ENCODE data around the gene NR2C1.

NR2C1 gene

DNA sequence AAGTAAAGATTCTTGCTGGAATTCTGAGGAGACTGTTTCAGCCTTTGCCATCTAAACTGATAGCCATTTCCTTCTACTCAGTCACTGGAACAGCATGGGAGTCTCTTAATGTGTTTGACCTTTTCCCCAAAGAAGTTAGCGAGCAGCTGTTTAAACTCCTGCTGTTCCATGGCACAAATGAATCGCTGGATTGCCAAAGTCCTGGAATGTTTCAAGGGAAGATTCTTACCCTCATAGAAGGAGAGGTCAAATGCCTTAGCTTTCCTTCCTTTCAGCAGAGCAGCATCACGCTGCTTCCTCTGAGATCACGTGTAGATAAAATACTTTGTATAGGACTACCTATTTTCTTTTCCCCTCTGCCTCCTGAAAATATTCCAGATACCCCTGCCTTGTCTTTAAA lies 10.5 kb upstream of the NR2C1 start:
- no peak for DNase-seq

DNA sequence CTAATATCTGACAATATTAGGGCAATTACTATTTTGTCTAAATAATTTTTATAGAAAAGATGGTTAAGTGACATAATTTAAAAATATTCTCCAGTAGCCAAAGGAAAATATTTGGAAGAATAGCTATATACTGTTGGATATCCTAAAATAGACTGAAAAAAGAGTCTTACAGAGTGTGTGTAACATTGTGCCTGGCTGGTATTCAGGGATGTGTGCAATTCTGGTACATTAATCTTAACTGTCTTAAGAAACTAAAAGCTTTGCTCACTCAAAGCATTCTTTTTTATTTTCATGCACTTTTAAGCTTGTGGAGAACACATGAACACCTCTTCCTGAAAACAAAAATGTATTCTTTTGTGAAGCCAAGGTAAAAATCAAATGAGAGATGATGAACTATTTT lies 10.1 kb upstream of the NR2C1 start:
- DNase-seq = no peak

DNA sequence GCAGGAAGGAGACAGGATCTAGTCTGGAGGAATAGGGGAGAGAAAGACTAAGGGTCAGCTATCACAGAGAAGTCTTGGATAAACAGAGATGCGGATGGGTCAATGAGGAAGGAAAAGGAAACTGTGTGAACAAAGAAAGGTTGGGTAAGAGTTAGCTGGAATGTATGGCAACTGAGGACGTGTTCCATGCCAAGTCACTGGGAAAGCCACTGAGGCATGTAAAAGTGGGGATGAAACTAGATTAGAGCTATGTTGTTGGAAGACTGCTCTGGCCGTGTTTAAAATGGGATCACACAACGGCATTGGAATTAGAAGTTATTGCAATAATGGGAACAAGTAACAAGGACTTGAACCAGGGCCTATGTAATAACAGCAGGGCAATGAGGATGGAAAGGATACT lies 3.9 kb upstream of the NR2C1 start:
- DNase-seq = no peak

DNA sequence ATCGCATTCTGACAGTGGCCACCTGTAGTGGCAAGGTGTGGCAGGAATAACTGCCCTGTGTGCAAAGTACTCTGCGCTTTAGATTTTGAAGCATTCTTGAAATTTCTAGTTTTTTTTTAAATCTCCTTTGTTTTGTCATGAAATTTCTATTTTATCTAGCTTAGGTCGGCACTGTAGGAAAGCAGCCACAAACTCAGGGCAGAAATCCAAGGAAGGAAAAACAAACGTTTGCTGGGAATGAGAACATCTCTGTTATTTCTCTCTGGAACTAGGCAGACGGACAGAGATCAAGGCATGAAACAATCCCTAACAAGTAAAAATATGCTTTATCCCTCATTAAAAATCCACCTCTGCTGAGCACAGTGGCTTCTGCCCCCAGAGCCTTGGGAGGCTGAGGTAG lies 1.3 kb upstream of the NR2C1 start:
- no peak for DNase-seq

- DNase-seq = no peak
Observed at GRCh38 chr12:95073698-95074520, 491 bp upstream of the NR2C1 start.

DNA sequence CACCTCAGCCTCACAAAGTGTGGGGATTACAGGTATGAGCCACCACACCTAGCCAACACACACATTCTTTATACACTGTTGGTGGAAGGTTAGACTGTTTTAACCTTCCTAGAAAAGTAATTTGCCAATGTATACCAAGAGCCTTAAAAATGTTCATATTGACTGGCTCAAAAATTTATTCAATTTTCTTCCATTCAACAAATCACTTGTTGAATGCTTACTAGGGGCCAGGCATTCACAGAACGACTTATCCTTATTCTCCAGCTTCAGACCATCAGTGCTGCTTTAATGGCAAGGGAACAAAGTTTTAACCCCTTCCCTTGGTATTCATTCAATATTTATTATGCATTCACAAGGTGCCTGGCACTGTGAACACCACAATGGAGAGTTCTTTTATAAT lies 3.0 kb downstream of the NR2C1 start:
- DNase-seq = no peak

DNA sequence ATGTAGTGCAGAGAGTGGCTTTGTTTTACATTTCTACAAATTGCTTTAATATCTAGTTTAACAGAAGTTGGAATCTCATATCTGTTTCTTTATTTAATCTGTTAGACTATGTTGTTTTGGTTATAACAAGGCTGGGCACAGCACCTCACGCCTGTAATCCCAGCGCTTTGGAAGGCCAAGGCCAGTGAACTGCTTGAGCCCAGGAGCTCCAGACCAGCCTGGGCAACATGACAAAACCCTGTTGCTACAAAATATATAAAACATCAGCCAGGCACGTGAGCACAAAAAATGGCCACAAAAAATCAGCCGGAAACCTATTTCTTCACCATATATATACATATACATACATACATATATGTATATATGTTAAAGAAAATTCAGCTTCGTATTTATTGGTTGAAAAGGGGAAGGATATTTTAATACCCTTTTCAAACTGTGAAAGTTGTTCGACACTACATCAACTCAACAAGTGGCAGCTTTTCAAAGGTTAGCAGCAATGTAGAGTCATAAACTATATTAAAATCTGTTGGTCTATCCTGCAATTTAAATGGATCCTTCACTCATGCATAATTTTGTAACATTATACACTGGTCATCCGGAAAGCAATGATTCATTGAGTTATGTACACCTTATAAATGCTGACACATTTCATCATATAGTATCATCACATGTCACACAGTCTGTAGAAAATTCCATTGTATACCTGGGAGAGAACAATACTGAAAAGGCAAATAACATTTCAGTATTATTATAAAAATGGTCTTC lies 7.1 kb downstream of the NR2C1 start:
- no peak for DNase-seq

DNA sequence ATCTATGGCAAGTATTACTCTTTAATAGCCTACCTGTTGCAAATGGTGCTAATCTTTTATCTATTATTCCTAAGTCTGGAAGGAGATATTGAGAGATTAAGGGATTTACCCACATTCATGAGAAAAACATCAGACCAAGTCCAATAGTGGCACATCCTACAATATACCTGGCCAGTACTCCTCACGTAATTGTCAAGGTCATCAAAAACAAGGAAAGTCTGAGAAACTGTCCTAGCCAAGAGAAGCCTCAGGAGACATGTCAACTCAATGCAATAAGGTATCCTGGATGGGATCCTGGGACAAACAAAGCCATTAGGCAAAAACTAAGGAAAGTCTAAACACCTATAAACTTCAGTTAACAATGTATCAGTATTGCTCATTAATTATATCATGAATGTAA lies 12.5 kb downstream of the NR2C1 start:
- no peak for DNase-seq

DNA sequence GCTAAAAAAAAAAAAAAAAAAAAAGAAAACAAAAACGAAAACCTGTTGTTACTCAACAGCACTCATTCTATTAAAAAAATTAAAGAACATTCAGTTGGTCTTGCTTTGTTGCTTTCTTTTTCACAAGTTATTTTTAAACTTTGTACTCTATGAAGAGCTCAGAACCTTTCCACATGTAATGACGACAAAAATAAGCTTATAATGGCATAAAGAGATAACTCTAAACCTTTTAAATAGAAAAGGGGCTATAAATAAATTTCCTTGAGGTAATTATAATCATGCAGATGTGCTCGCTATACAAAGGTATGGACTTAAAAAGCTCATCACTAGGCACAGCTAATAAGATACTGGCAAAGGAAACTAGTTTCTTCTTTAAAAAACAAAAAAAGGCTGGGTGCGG lies 13.4 kb downstream of the NR2C1 start:
- no peak for DNase-seq

GRCh38 chr12:95057424-95057823 lies 16.0 kb downstream of the NR2C1 start:
- no peak for DNase-seq

DNA sequence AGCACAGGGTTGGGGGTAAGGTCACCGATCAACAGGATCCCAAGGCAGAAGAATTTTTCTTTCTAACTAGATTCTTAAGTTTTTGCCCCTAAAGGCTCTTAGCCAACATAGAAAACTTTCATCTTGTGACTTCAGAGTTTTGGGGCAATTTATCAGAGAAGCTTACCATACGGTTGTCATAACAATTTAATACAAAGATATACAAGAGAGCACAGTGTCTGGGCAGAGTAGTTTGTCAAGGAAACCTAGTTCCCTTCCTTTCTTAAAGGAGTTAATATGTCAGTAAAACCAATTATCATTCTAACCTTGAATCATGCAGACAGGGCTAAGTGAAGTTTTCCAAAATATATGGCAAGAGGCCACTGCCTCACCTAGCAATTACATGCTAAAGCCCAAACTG lies 18.4 kb downstream of the NR2C1 start:
- no peak for DNase-seq

- DNase-seq = no peak
Observed at GRCh38 chr12:95054206-95054605, 19.2 kb downstream of the NR2C1 start.

DNA sequence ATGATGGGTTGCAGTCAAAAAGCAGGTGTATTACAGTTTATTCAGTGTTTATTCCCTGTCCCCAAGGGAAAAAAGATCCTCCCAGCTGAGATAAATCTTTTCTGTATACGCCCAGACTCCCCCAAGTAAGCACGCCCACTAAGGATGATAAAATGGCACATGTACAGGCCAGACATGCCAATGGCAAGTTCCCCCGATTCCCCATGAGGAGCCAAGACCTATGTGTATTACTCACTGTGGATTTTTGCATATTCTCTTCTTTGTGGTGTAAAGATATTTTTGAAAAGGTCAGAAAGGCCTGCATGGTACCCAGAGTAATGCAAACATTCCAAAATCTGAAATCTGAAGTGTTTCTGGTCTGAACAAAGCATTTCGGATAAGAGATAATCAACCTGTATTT lies 22.2 kb downstream of the NR2C1 start:
- DNase-seq = no peak

DNA sequence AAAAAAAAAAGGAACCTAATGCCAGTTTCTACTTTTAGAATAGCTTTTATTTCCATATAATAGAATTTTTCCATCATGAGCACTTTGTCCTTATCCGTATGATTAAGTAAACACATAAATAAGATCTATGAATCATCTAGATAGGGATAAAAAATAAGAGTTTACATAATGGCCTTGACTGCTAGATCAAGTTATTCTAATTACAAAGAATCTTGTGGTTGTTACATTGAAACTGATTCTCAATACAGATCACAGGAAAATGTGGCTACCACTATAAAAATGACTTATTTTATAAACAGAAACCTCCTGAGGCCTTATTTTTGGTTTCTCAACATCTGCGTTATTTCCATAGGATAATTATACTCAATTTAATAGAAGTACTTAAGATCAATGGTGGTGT lies 35.5 kb downstream of the NR2C1 start:
- no peak for DNase-seq

DNA sequence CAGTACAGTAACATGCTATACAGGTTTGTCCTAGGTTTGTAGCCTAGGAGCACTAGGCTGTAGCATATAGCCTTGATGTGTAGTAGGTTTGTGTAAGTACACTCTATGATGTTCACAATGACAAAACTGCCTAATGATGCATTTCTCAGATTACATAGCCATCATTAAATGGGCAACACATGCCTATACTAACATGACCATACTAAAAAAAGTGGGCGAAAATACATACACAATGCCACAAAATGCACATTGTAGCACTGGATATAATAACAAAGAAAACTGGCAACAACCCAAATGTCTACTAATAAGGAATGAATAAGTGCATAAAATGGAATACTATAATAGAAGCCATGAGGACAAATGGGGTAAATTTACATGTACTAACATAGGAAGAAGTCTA lies 38.7 kb downstream of the NR2C1 start:
- DNase-seq = no peak

DNA sequence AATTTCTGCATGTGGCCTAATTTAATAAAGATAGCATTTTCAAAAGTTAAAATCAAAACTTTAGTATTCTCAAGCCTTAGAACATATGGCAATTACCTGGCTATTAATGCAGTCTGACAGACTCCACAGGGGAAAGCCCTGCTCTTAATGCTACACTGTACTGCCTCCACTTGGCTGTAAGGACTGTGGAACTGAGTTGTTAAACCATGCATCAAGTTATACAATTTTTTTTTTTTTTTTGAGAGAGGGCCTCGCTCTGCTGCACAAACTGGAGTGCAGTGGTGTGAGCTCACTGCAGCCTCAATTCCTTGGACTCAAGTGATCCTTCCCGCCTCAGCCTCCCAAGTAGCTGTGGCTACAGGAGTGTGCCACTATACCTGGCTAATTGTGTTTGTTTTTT lies 50.9 kb downstream of the NR2C1 start:
- no peak for DNase-seq

GRCh38 chr12:95017482-95017881 lies 55.9 kb downstream of the NR2C1 start:
- DNase-seq = no peak

- no peak for DNase-seq
Observed at GRCh38 chr12:95016120-95016519, 57.3 kb downstream of the NR2C1 start.

GRCh38 chr12:95014554-95014953 lies 58.9 kb downstream of the NR2C1 start:
- DNase-seq = no peak

- no peak for DNase-seq
Observed at GRCh38 chr12:95006206-95006605, 67.2 kb downstream of the NR2C1 start.

- no peak for DNase-seq
Observed at GRCh38 chr12:95004610-95005009, 68.8 kb downstream of the NR2C1 start.

GRCh38 chr12:95003921-95004272 lies 69.5 kb downstream of the NR2C1 start:
- no peak for DNase-seq

- DNase-seq = peak; percentile 96 to 97
Observed at GRCh38 chr12:95003213-95003920, 70.1 kb downstream of the NR2C1 start, which contains the start of gene NDUFA12. TSS of gene NDUFA12 (minus strand) at chr12:95003697. CDS start at chr12:95003680, 17 bp downstream.

- DNase-seq = no peak
Observed at GRCh38 chr12:95002754-95003153, 70.7 kb downstream of the NR2C1 start.

Data from activated CD4-positive, alpha-beta T cell treated with anti-CD3 and anti-CD28 coated beads, Interleukin-2, amount 50 U/mL, for 48 hours (primary cell).